Kidney capillary endothelial cell (primary cell): ENCODE results near the gene PCLAF.
A peak's percentile ranks its signal among the peaks of the same experiment; 100 is the strongest.
"Not testable (repeated sequence)": the region's sequence is repeated elsewhere in the genome, so short reads cannot be mapped to it uniquely, and the experiment has no call there.

Experiments
- DNase-seq: peaks from one replicate; pipeline ENCODE4 v3.0.0-alpha.2; 2018; ENCODE audit warnings: low spot score

PCLAF gene

DNA sequence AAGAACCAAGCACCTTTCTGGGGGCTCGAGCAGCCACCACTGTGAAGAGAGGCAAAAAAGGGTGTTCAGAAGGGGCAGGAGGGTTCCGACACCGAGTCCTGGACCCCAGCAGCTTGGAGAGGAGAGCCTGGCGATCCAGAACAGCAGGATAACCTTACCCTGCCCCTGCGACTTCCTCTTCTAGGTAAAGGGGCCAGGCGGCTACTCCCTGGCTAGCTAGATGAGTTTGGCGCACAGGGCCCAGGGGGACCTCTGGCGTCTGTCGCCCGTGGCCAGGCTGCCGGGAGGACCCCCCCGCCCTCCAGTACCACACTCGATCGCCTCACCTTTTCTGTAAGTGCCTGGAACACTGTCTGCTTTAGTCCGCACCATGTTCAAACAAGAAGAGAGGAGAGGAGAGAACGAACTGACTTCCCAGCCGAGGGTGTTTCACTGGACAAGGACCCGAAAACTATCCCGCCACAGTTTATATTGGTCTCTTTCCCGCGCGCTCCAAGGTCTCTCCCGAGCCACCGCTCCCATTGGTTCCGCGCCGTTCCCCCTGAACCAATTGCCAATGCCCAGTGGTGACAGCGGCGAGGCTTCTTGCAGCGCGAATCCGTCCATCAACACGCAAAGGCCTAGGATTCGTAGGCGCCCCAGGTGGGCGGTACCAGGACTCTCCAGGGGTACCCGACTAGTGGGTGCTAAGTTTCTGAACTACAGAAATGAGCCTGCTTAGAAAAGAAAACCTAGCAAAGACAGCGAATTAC lies at the start of gene PCLAF:
TSS of gene PCLAF (minus strand) at position 442 of the 752 bp plus-strand sequence. CDS start at position 372, 70 bp downstream.
- peak; percentile 94 for DNase-seq

GRCh38 chr15:64430000-64430735 lies 48.9 kb upstream of the PCLAF start:
- no peak for DNase-seq

GRCh38 chr15:64429448-64429847 lies 48.2 kb upstream of the PCLAF start:
- DNase-seq = no peak

DNA sequence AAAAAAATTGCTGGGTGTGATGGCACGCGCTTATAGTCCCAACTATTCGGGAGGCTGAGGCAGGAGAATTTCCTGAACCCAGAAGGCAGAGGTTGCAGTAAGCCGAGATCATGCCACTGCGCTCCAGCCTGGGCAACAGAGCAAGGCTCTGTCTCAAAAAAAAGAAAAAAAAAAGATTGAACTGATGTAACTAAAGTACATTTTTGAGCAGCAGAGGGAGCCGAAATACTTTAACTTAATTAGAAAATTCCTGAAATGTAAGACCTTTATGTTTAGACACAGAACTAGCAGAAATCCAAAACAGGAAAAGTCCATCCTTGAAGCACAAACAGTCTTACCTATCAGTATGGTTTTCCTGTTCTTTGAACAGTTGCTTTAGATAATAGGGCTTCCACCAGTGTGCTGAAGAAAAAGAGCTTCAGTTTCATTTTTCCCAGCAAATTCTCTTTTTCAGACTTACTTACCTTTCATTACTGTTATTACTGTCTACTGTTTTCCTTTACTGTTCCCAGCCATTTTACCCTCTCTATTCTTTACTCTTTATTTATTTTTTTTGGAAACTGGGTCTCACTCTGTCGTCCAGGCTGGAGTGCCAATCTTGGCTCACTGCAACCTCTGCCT lies 45.7 kb upstream of the PCLAF start:
- DNase-seq = peak; percentile 25

- DNase-seq = no peak
These were observed 44.0 kb upstream of the PCLAF start for GRCh38 chr15:64425221-64425620.

GRCh38 chr15:64423970-64424369 lies 42.7 kb upstream of the PCLAF start:
- DNase-seq = no peak

DNA sequence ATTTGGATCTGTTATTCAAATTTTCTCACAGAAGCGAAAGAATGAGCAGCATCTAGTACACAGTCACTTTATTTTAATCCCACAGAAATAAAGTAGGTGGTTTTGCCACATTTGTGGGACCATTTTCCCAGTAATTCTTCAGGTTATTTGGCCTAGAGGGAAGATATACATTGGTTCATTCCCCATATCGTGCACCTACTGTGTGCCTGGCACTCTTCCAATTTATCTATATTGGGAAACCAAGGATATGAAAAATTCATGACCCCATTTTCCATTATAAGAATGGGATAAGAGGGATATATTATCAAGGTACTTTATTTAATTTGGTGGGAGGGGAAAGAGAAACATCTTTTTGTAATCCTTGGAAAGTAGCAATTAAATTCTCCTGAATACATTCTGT lies 41.5 kb upstream of the PCLAF start:
- DNase-seq = no peak

DNA sequence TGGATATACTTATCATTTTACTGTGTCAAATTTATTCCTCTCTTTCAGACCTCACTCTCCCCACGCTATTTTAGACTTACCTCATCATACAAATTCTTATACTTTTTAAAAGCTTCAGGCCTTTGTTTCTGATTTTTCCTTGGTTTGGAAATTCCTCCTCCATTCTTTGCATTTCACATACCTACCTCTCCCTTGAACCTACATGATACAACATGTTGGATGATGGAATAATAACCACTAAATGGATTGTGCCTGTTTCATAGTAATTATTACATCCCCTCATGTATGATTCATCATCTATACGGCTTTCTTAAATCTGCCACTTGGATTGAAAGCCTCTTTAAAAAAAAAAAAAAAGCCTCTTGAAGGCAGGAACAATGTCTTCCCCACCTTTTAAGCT lies 31.0 kb upstream of the PCLAF start:
- no peak for DNase-seq

GRCh38 chr15:64400583-64400982 lies 19.3 kb upstream of the PCLAF start:
- DNase-seq = no peak

GRCh38 chr15:64398575-64398974 lies 17.3 kb upstream of the PCLAF start:
- DNase-seq = no peak

DNA sequence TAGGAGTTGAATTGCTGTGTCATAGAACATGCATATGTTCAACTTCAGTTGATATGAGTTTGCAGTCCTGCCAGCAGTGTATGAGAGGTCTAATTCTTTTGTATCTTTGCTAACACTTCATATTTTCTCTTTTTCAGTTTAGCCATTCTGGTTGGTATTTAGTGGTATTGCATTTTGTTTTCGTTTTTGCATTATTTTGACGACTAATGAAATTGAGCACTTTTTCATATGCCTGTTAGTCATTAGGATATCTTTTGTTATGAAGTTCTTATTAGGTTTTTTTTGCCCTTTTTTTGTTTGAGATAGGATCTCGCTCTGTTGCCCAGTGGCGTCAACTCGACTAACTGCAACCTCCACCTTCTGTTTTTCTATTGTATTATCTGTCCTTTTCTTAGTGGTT lies 15.5 kb upstream of the PCLAF start:
- no peak for DNase-seq

GRCh38 chr15:64392471-64392870 lies 11.2 kb upstream of the PCLAF start:
- not testable (repeated sequence) for DNase-seq

- no peak for DNase-seq
These were observed 7.8 kb upstream of the PCLAF start for GRCh38 chr15:64389036-64389435.

DNA sequence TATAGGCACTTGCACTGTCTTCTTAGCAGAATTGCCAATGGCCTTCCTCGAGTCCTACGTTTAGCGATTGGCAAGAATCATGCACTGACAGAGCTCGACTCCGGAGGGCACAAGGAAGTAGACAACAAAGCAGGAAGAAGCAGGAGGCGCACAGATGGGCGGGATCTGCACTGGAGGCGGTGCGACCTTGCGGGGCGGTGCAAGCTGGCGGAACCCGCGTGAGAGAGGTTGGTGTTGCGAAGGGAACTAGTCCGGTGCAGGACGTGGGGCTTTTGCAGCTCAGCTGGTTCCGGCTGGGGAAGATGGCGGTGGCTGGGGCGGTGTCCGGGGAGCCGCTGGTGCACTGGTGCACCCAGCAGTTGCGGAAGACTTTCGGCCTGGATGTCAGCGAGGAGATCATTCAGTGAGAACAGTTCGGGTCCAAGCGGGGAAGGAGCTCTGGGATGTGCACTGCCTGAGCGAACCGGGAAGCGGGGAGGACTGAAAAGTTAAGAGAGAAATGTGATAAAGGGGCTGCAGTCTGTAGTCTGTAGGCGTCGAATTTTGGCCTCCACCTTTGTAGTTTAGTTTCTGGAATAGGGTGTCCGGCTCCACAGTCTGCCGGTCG lies 6.4 kb upstream of the PCLAF start, which contains the start of gene TRIP4:
TSS of gene TRIP4 (plus strand) at position 275 of the 607 bp plus-strand sequence. CDS start at position 303, 28 bp downstream.
- DNase-seq = peak; percentile 96

- DNase-seq = no peak
These were observed 5.0 kb upstream of the PCLAF start for GRCh38 chr15:64386291-64386690.

DNA sequence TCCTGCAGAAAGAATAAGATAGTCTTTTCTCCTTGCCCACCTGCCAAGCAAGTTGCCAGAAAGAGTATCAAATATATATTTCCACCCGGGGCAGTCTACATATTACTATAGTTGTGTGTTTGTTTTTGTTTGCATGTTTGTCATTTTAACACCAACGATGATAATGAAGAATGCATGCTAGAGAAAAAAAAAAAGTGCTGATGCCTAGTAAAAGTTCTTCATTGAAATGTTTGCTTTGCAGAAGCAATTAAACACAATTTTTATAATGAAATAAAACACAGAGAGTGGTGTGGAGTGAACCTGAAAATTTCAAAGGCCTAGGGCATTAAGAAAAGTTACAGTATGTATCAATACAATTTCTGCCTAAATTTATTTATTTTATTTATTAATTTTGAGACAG lies 2.5 kb upstream of the PCLAF start:
- no peak for DNase-seq

GRCh38 chr15:64380130-64380870 lies 941 bp downstream of the PCLAF start:
- not testable (repeated sequence) for DNase-seq

GRCh38 chr15:64379216-64379960 lies 1.9 kb downstream of the PCLAF start:
- no peak for DNase-seq

- DNase-seq = no peak
These were observed 7.9 kb downstream of the PCLAF start for GRCh38 chr15:64373360-64373759.

DNA sequence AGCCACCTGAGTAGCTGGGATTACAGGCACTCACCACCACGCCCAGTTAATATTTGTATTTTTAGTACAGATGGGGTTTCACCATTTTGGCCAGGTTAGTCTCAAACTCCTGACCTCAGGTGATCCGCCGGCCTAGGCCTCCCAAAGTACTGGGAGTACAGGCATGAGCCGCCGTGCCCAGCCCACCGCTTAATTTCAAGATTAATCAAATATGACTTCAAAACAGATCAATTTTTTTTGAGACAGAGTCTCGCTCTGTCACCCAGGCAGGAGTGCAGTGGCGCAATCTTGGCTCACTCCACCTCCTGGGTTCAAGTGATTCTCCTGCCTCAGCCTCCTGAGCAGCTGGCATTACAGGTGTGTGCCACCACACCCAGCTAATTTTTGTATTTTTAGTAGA lies 9.9 kb downstream of the PCLAF start:
- DNase-seq = not testable (repeated sequence)

- DNase-seq = no peak
These were observed 12.1 kb downstream of the PCLAF start for GRCh38 chr15:64369078-64369607.
